H1 (cell line): ENCODE results near the gene CHRNA9. TPM values are rescaled to one million over a fixed set of nuclear protein-coding genes. Genes with fewer than 3 reads are reported as not detected.

ENCODE experiments used
- CTCF ChIA-PET: fragments of 300-600 bp; sonication (Branson Sonifier 250); formaldehyde crosslinking; loops from one replicate; lab custom pipeline; 2021; ENCODE audit not compliant: partially characterized antibody; lab: Charles Lee
- POLR2A ChIA-PET: fragments of 300-600 bp; sonication (Branson Sonifier 250); formaldehyde crosslinking; loops from one replicate; lab custom pipeline; 2021; ENCODE audit warnings: inconsistent platforms; ENCODE audit not compliant: partially characterized antibody; lab: Charles Lee
- DNase-seq, 2 experiments: peaks; one replicate each; pipeline versions ENCODE4 v3.0.0 to v3.0.0-alpha.2; 2010 to 2022; ENCODE audit warnings: low spot score in 2 of 2, low read depth in 1 of 2, mixed read lengths in 1 of 2
- FAIRE-seq: peaks from 2 replicates; lab custom pipeline; 2011; peaks lifted over from hg19 to GRCh38; lab: Jason Lieb, UNC
- H2AFZ ChIP-seq: 2 replicates; pipeline ENCODE4 v1.8.1; 2012; ENCODE audit warnings: low read length, inconsistent platforms
- H2AK5ac ChIP-seq: 2 replicates; pipeline ENCODE4 v1.6.1; 2013; ENCODE audit warnings: low read depth, low read length
- H2BK120ac ChIP-seq: replicated peaks from 2 replicates; pipeline ENCODE3; 2013; ENCODE audit warnings: low read depth, low read length, inconsistent platforms
- H2BK12ac ChIP-seq: 2 replicates; pipeline ENCODE4 v1.6.1; 2013; ENCODE audit warnings: low read depth, low read length
- H2BK15ac ChIP-seq: 2 replicates; pipeline ENCODE4 v1.6.1; 2013; ENCODE audit warnings: low read length
- H2BK20ac ChIP-seq: 2 replicates; pipeline ENCODE4 v1.6.1; 2013; ENCODE audit warnings: low read length
- H2BK5ac ChIP-seq: 2 replicates; pipeline ENCODE4 v1.6.1; 2013; ENCODE audit warnings: low read depth, low read length
- H3K14ac ChIP-seq: 2 replicates; pipeline ENCODE4 v1.6.1; 2013; ENCODE audit warnings: inconsistent platforms; ENCODE audit not compliant: insufficient read length
- H3K18ac ChIP-seq: 2 replicates; pipeline ENCODE4 v1.6.1; 2013; ENCODE audit warnings: low read length; ENCODE audit errors: extremely low read depth
- H3K23ac ChIP-seq: 2 replicates; pipeline ENCODE4 v1.6.1; 2013; ENCODE audit warnings: inconsistent platforms; ENCODE audit not compliant: insufficient read length
- H3K23me2 ChIP-seq: 2 replicates; pipeline ENCODE4 v1.6.1; 2013; ENCODE audit warnings: low read depth, low read length
- H3K27ac ChIP-seq: 2 replicates; pipeline ENCODE4 v1.6.1; 2011; ENCODE audit warnings: low read depth, low read length, inconsistent platforms
- H3K27me3 ChIP-seq, 4 experiments: replicated peaks in 1 of 4; 1 replicate in 1 of 4; 2 replicates in 3 of 4; pipeline versions ENCODE4 v1.6.1 to v1.8.1; 2011 to 2013; ENCODE audit warnings: low read length in 3 of 4, mild to moderate bottlenecking in 3 of 4, inconsistent platforms in 2 of 4, mixed read lengths in 2 of 4, moderate library complexity in 1 of 4; ENCODE audit not compliant: control insufficient read depth in 3 of 4, insufficient read depth in 3 of 4; ENCODE audit errors: extremely low read depth in 1 of 4
- H3K36me3 ChIP-seq, 4 experiments: 2 replicates each; pipeline versions ENCODE4 v1.6.1 to v1.8.1; 2011 to 2013; ENCODE audit warnings: mild to moderate bottlenecking in 4 of 4, low read length in 3 of 4, moderate library complexity in 2 of 4, control low read depth in 1 of 4, inconsistent platforms in 1 of 4; ENCODE audit not compliant: insufficient read depth in 4 of 4, control insufficient read depth in 2 of 4
- H3K4ac ChIP-seq: replicated peaks from 2 replicates; pipeline ENCODE3; 2013; ENCODE audit warnings: low read length, low read depth, mixed read lengths, inconsistent platforms; ENCODE audit not compliant: insufficient read length
- H3K4me1 ChIP-seq, 4 experiments: replicated peaks in 1 of 4; 1 replicate in 1 of 4; 2 replicates in 3 of 4; pipeline versions ENCODE4 v1.6.1 to v1.8.1; 2011 to 2013; ENCODE audit warnings: low read length in 3 of 4, inconsistent platforms in 2 of 4, mixed read lengths in 1 of 4; ENCODE audit not compliant: insufficient read depth in 4 of 4, control insufficient read depth in 3 of 4
- H3K4me2 ChIP-seq, 2 experiments: 2 replicates each; pipeline versions ENCODE4 v1.6.1 to v1.8.1; 2011 to 2013; ENCODE audit warnings: low read depth in 2 of 2, low read length in 2 of 2, control low read depth in 1 of 2, inconsistent platforms in 1 of 2, mild to moderate bottlenecking in 1 of 2; ENCODE audit not compliant: insufficient read depth in 1 of 2
- H3K4me3 ChIP-seq, 4 experiments: fragments of 200-600, 300-600 bp in 1 of 4; sonication (generic), shearing (Covaris generic), sonication (Bioruptor Twin) in 1 of 4; 2 replicates each; pipeline versions ENCODE4 v1.5.1 to v1.8.1; 2011 to 2016; ENCODE audit warnings: low read length in 4 of 4, low read depth in 3 of 4, control low read depth in 2 of 4, inconsistent platforms in 2 of 4, mild to moderate bottlenecking in 2 of 4, mixed read lengths in 1 of 4, moderate library complexity in 1 of 4; ENCODE audit not compliant: insufficient read depth in 2 of 4; ENCODE audit errors: extremely low read depth in 1 of 4
- H3K56ac ChIP-seq: replicated peaks from 2 replicates; pipeline ENCODE3; 2013; ENCODE audit warnings: low read depth, mild to moderate bottlenecking, mixed read lengths, low read length, inconsistent platforms; ENCODE audit not compliant: insufficient read length
- H3K79me1 ChIP-seq: 2 replicates; pipeline ENCODE4 v1.6.1; 2013; ENCODE audit warnings: low read depth, low read length, control low read depth
- H3K79me2 ChIP-seq, 2 experiments: 2 replicates each; pipeline versions ENCODE4 v1.6.1 to v1.8.1; 2012 to 2013; ENCODE audit warnings: low read length in 2 of 2, mild to moderate bottlenecking in 2 of 2, inconsistent platforms in 1 of 2; ENCODE audit not compliant: insufficient read depth in 2 of 2, control insufficient read depth in 1 of 2
- H3K9ac ChIP-seq, 4 experiments: replicated peaks in 1 of 4; 1 replicate in 1 of 4; 2 replicates in 3 of 4; pipeline versions ENCODE4 v1.6.1 to v1.8.1; 2011 to 2013; ENCODE audit warnings: low read depth in 3 of 4, low read length in 3 of 4, control low read depth in 2 of 4, mild to moderate bottlenecking in 2 of 4, moderate library complexity in 2 of 4, inconsistent platforms in 1 of 4; ENCODE audit errors: extremely low read depth in 1 of 4
- H3K9me3 ChIP-seq, 2 experiments: 2 replicates each; pipeline versions ENCODE4 v1.6.1 to v1.8.1; 2012 to 2013; ENCODE audit warnings: mild to moderate bottlenecking in 2 of 2, moderate library complexity in 2 of 2, control low read depth in 1 of 2, inconsistent platforms in 1 of 2, low read depth in 1 of 2, low read length in 1 of 2, mixed read lengths in 1 of 2; ENCODE audit not compliant: insufficient read depth in 2 of 2
- H4K20me1 ChIP-seq, 2 experiments: replicated peaks in 1 of 2; 2 replicates each; pipeline versions ENCODE3 to v1.8.1; 2011 to 2013; ENCODE audit warnings: inconsistent platforms in 2 of 2, low read length in 2 of 2, mild to moderate bottlenecking in 1 of 2; ENCODE audit not compliant: insufficient read depth in 2 of 2, control insufficient read depth in 1 of 2
- H4K5ac ChIP-seq: 2 replicates; pipeline ENCODE4 v1.6.1; 2013; ENCODE audit warnings: low read length, low read depth, mixed read lengths, inconsistent platforms; ENCODE audit not compliant: insufficient read length
- H4K8ac ChIP-seq: 2 replicates; pipeline ENCODE4 v1.8.0; 2013; ENCODE audit warnings: mild to moderate bottlenecking, moderate library complexity, low read length, inconsistent platforms; ENCODE audit not compliant: insufficient read depth; ENCODE audit errors: extremely low read depth
- H4K91ac ChIP-seq: replicated peaks from 2 replicates; pipeline ENCODE3; 2013; ENCODE audit warnings: low read length, mixed read lengths, inconsistent platforms; ENCODE audit not compliant: insufficient read length
- ATF3 ChIP-seq: IDR thresholded peaks from 2 replicates; pipeline ENCODE4 v1.6.1; 2011; ENCODE audit warnings: low read depth, mild to moderate bottlenecking, low read length; ENCODE audit not compliant: insufficient read depth
- KDM1A ChIP-seq: fragments of 200-600, 300-600 bp; sonication (generic); IDR thresholded peaks from 2 replicates; pipeline ENCODE4 v1.7.1; 2016; ENCODE audit warnings: mild to moderate bottlenecking, low read length, borderline replicate concordance
- POU5F1 ChIP-seq: IDR thresholded peaks from 2 replicates; pipeline ENCODE4 v1.6.1; 2011; ENCODE audit warnings: low read depth, mild to moderate bottlenecking, low read length, moderate library complexity
- RAD21 ChIP-seq, 2 experiments: IDR thresholded peaks in 1 of 2; conservative IDR thresholded peaks in 1 of 2; 2 replicates each; pipeline ENCODE4 v1.6.1; 2011; ENCODE audit warnings: low read depth in 2 of 2, low read length in 2 of 2, improper control_type of control experiment in 1 of 2, inconsistent platforms in 1 of 2, mild to moderate bottlenecking in 1 of 2, moderate library complexity in 1 of 2
- SP1 ChIP-seq: IDR thresholded peaks from 2 replicates; pipeline ENCODE4 v1.6.1; 2011; ENCODE audit warnings: low read depth, low read length
- WGBS, 2 experiments: shearing (Covaris generic) in 1 of 2; methylation state at CpG; one replicate each; pipeline versions ENCODE4 v1.1.6 to v1.1.7; 2013 to 2015; ENCODE audit warnings: low lambda C conversion rate in 2 of 2, mixed read lengths in 2 of 2, inconsistent platforms in 1 of 2, low coverage in 1 of 2, missing lambda C conversion rate in 1 of 2; ENCODE audit not compliant: insufficient replicate concordance in 2 of 2, insufficient coverage in 1 of 2, insufficient read length in 1 of 2; ENCODE audit errors: extremely low coverage in 1 of 2, missing lambda C conversion rate in 1 of 2; 5-methylcytosine and 5-hydroxymethylcytosine counted together
- polyA plus RNA-seq, 7 experiments: library from polyadenylated mRNA; depleted of rRNA in 3 of 7; stranded (reverse) in 5 of 7; unstranded in 2 of 7; fragments of >200 nt in 5 of 7; fragments of 200-250 nt in 2 of 7; gene quantifications; 1 replicate in 5 of 7; 2 replicates in 1 of 7; 4 replicates in 1 of 7; pipeline versions ENCODE4 v1.2.1 to v1.2.3, GENCODE V29; 2011 to 2013; ENCODE audit warnings: missing spikeins in 2 of 7, mixed read lengths in 2 of 7
- total RNA-seq: library from RNA; stranded (reverse); fragmentation: NEBNext Ultra II Directional; extraction: Animal tissue kit (Norgen Biotek cat#: 25700); gene quantifications from 2 replicates; pipeline ENCODE4 v1.2.1, GENCODE V29; 2021

Gene CHRNA9
- total and polyA plus RNA-seq, 2 of the 8 experiments (the other 6 are each of a cell fraction or from before 2014, with no cell fraction given) = 1.4 to 3.3 TPM

- WGBS, 2 experiments = 100% methylated on average over 2 of the region's 2 CpGs; no CpG with 5 or more reads in 1 of the 2 experiments
- Histone ChIP-seq H4K20me1 (no peaks in the 10 kb centered on the region), H2BK120ac (no peak overlapping the region), H3K9me3 (no peaks in the 10 kb centered on the region), H2BK5ac (no peak overlapping the region), H2AFZ (no peak overlapping the region), H3K23me2 (no peaks in the 10 kb centered on the region), H3K27me3 (no peaks in the 10 kb centered on the region), H4K91ac (no peak overlapping the region), H3K14ac (no peak overlapping the region), H2BK12ac (no peak overlapping the region), H2AK5ac (no peak overlapping the region), H3K56ac (no peak overlapping the region), H3K4me1 (peaks cover 0 to 8% (median 2%) of the 10 kb centered on the region in 4 experiments; a peak in 1 of 7 replicates), H3K27ac (no peak overlapping the region), H3K4me2 (no peak overlapping the region), H3K18ac (no peak overlapping the region), H3K4ac (no peak overlapping the region), H3K79me2 (no peaks in the 10 kb centered on the region), H3K79me1 (no peaks in the 10 kb centered on the region), H2BK20ac (no peak overlapping the region), H3K9ac (no peak overlapping the region), H3K4me3 (no peak overlapping the region), H3K23ac (no peak overlapping the region), H4K5ac (no peak overlapping the region), H2BK15ac (no peak overlapping the region), H3K36me3 (no peaks in the 10 kb centered on the region), H4K8ac (no peak overlapping the region)
- CTCF ChIA-PET = no interaction called here
- no peak for TF ChIP-seq KDM1A
- no peak for TF ChIP-seq ATF3
- TF ChIP-seq SP1 = no peak
- TF ChIP-seq RAD21 (IDR thresholded peaks at IDR 0.05 in 1 of 2, conservative IDR thresholded peaks at IDR 0.05 in 1 of 2; ENCODE audit: low read depth in 2 of 2, low read length in 2 of 2) = no peak
- no peak for TF ChIP-seq POU5F1
- FAIRE-seq (no peak), DNase-seq (no peak)
- POLR2A ChIA-PET = no interaction called here
Observed at GRCh38 chr4:40375620-40376019, 40.5 kb downstream of the CHRNA9 start.
